ENCODE measurements around the gene DHRS4L2. TPM values are rescaled to one million over a fixed set of nuclear protein-coding genes. Genes with fewer than 3 reads are reported as not detected.
"Not testable (repeated sequence)": the region's sequence is repeated elsewhere in the genome, so short reads cannot be mapped to it uniquely, and the experiment has no call there.

Gene DHRS4L2
- total RNA-seq, 1 experiment from 2014 or later, result 7.8 TPM

- no peaks in the 10 kb centered on the region for H3K36me3 Mint-ChIP-seq (ENCODE audit: insufficient read depth, unreplicated experiment)
- POLR2A ChIA-PET, result no interaction called here
- no peaks in the 10 kb centered on the region for H3K4me1 Mint-ChIP-seq (ENCODE audit: low read depth, unreplicated experiment)
- H3K4me3 ChIP-seq (ENCODE audit: low read depth, low read length), result peak overlapping the region; percentile 66
- BruUV-seq (replicated peaks), result no TSS peak
- H3K36me3 ChIP-seq (ENCODE audit: control insufficient read depth, insufficient read depth, low read length), result no peaks in the 10 kb centered on the region
- peak overlapping the region; percentile 95 for H3K4me3 Mint-ChIP-seq (ENCODE audit: unreplicated experiment)
- TF ChIP-seq, protein P1, sequence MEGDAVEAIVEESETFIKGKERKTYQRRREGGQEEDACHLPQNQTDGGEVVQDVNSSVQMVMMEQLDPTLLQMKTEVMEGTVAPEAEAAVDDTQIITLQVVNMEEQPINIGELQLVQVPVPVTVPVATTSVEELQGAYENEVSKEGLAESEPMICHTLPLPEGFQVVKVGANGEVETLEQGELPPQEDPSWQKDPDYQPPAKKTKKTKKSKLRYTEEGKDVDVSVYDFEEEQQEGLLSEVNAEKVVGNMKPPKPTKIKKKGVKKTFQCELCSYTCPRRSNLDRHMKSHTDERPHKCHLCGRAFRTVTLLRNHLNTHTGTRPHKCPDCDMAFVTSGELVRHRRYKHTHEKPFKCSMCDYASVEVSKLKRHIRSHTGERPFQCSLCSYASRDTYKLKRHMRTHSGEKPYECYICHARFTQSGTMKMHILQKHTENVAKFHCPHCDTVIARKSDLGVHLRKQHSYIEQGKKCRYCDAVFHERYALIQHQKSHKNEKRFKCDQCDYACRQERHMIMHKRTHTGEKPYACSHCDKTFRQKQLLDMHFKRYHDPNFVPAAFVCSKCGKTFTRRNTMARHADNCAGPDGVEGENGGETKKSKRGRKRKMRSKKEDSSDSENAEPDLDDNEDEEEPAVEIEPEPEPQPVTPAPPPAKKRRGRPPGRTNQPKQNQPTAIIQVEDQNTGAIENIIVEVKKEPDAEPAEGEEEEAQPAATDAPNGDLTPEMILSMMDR (IDR thresholded peaks at IDR 0.05; ENCODE audit: insufficient read depth in 1 of 2, low read depth in 1 of 2, low read length in 1 of 2, severe bottlenecking in 1 of 2, unreplicated experiment in 1 of 2), result peak; percentile 74 to 91
- peaks cover 6% of the 10 kb centered on the region for H3K9me3 Mint-ChIP-seq (ENCODE audit: unreplicated experiment)
- CTCF ChIA-PET, result no interaction called here
- no peaks in the 10 kb centered on the region for H3K9me3 ChIP-seq
- H3K27me3 Mint-ChIP-seq (ENCODE audit: insufficient read depth, unreplicated experiment), result peaks cover 2% of the 10 kb centered on the region
- H3K4me1 ChIP-seq, result no peaks in the 10 kb centered on the region
- no peaks in the 10 kb centered on the region for H3K27me3 ChIP-seq (replicated peaks; ENCODE audit: control insufficient read depth, insufficient read depth, low read length)
- peak; percentile 82 to 83 for DNase-seq
- intact Hi-C loops (cut with micrococcal nuclease; ENCODE audit: unreplicated experiment), result loop anchor here (1.0 kb wide), 1 partner anchor 22 kb away; no protein-coding TSS in a partner anchor
- H3K27ac Mint-ChIP-seq (ENCODE audit: unreplicated experiment), result peak overlapping the region; percentile 90
These were observed 47.6 kb downstream of the DHRS4L2 start for GRCh38 chr14:24036169-24036962.

- H3K36me3 ChIP-seq (ENCODE audit: control insufficient read depth, insufficient read depth, low read length); H3K4me1 Mint-ChIP-seq (ENCODE audit: low read depth, unreplicated experiment); DNase-seq; BruUV-seq (replicated peaks); H3K9me3 Mint-ChIP-seq (ENCODE audit: unreplicated experiment); H3K36me3 Mint-ChIP-seq (ENCODE audit: insufficient read depth, unreplicated experiment); POLR2A ChIA-PET; H3K27me3 Mint-ChIP-seq (ENCODE audit: insufficient read depth, unreplicated experiment); CTCF ChIA-PET; H3K4me1 ChIP-seq; H3K4me3 ChIP-seq (ENCODE audit: low read depth, low read length); H3K27me3 ChIP-seq (replicated peaks; ENCODE audit: control insufficient read depth, insufficient read depth, low read length); H3K9me3 ChIP-seq: not testable (repeated sequence)
- Mint-ChIP-seq H3K4me3 (ENCODE audit: unreplicated experiment) (peak overlapping the region; percentile 95), H3K27ac (ENCODE audit: unreplicated experiment) (peak overlapping the region; percentile 90)
- intact Hi-C loops (cut with micrococcal nuclease; ENCODE audit: unreplicated experiment), result loop anchor here (1.0 kb wide), 1 partner anchor 23 kb away; no protein-coding TSS in a partner anchor
These were observed 48.4 kb downstream of the DHRS4L2 start for GRCh38 chr14:24036963-24037657.

GRCh38 chr14:24037658-24038037, 48.9 kb downstream of the DHRS4L2 start:
- Mint-ChIP-seq H3K27me3 (ENCODE audit: insufficient read depth, unreplicated experiment) (peaks cover 3% of the 10 kb centered on the region), H3K4me3 (ENCODE audit: unreplicated experiment) (no peak overlapping the region), H3K36me3 (ENCODE audit: insufficient read depth, unreplicated experiment) (no peaks in the 10 kb centered on the region), H3K9me3 (ENCODE audit: unreplicated experiment) (no peaks in the 10 kb centered on the region), H3K4me1 (ENCODE audit: low read depth, unreplicated experiment) (peaks cover 2% of the 10 kb centered on the region), H3K27ac (ENCODE audit: unreplicated experiment) (no peak overlapping the region)
- no peaks in the 10 kb centered on the region for H3K4me1 ChIP-seq
- no peak for DNase-seq
- H3K9me3 ChIP-seq, result no peaks in the 10 kb centered on the region
- no peaks in the 10 kb centered on the region for H3K27me3 ChIP-seq (replicated peaks; ENCODE audit: control insufficient read depth, insufficient read depth, low read length)
- no peaks in the 10 kb centered on the region for H3K36me3 ChIP-seq (ENCODE audit: control insufficient read depth, insufficient read depth, low read length)
- ChIA-PET POLR2A (no interaction called here), CTCF (no interaction called here)
- H3K4me3 ChIP-seq (ENCODE audit: low read depth, low read length), result no peak overlapping the region
- intact Hi-C loops (cut with micrococcal nuclease; ENCODE audit: unreplicated experiment), result no loop called here
- BruUV-seq (replicated peaks), result no TSS peak
- TF ChIP-seq, protein P1 (IDR thresholded peaks at IDR 0.05; ENCODE audit: insufficient read depth in 1 of 2, low read depth in 1 of 2, low read length in 1 of 2, severe bottlenecking in 1 of 2, unreplicated experiment in 1 of 2), result no peak

Data from Caco-2 (cell line).